Measurements from ENCODE around the gene PPP2R5C. TPM values are rescaled to one million over a fixed set of nuclear protein-coding genes. Genes with fewer than 3 reads are reported as not detected.

PPP2R5C gene
- total RNA-seq, 2 donors from 2014 or later = 282 to 355 TPM

- Mint-ChIP-seq H3K9me3 (no peaks in the 10 kb centered on the region), H3K27ac (peak overlapping the region in 1 of 2 donors; percentile 1), H3K36me3 (peaks cover 0 to 4% of the 10 kb centered on the region in 2 donors)
- no peak for DNase-seq (ENCODE audit: low spot score in 2 of 2)
- ATAC-seq = no peak
Measured at GRCh38 chr14:101922866-101923265, 161.4 kb downstream of the PPP2R5C start.

GRCh38 chr14:101925152-101925551, 163.6 kb downstream of the PPP2R5C start:
- no peak for DNase-seq (ENCODE audit: low spot score in 2 of 2)

GRCh38 chr14:101926085-101926484, 164.6 kb downstream of the PPP2R5C start:
- Mint-ChIP-seq H3K27ac (no peak overlapping the region), H3K36me3 (peaks cover 0 to 4% of the 10 kb centered on the region in 2 donors), H3K9me3 (no peaks in the 10 kb centered on the region)
- no peak for DNase-seq (ENCODE audit: low spot score in 2 of 2)
- no peak for ATAC-seq

More at GRCh38 chr14:101925152-101925551, 163.6 kb downstream of the PPP2R5C start:
- no peak for ATAC-seq
- H3K36me3 Mint-ChIP-seq = peaks cover 0 to 4% of the 10 kb centered on the region in 2 donors
- no peaks in the 10 kb centered on the region for H3K9me3 Mint-ChIP-seq
- H3K27ac Mint-ChIP-seq = peak overlapping the region in 1 of 2 donors; percentile 9

- peaks cover 0 to 4% of the 10 kb centered on the region in 2 donors for H3K36me3 Mint-ChIP-seq
- no peak overlapping the region for H3K27ac Mint-ChIP-seq
- no peak for ATAC-seq
- H3K9me3 Mint-ChIP-seq = no peaks in the 10 kb centered on the region
- no peak for DNase-seq (ENCODE audit: low spot score in 2 of 2)
Measured at GRCh38 chr14:101926620-101927019, 165.1 kb downstream of the PPP2R5C start.

- Mint-ChIP-seq H3K36me3 (peaks cover 0 to 4% of the 10 kb centered on the region in 2 donors), H3K27ac (peak overlapping the region in 1 of 2 donors; percentile 29), H3K9me3 (no peaks in the 10 kb centered on the region)
- ATAC-seq (peak in 1 of 2 donors; percentile 36), DNase-seq (ENCODE audit: low spot score in 2 of 2) (no peak)
Measured at GRCh38 chr14:101927859-101928258, 166.3 kb downstream of the PPP2R5C start.

- no peak for ATAC-seq
- DNase-seq (ENCODE audit: low spot score in 2 of 2) = no peak
- Mint-ChIP-seq H3K36me3 (peaks cover 0 to 4% of the 10 kb centered on the region in 2 donors), H3K9me3 (no peaks in the 10 kb centered on the region), H3K27ac (no peak overlapping the region)
Measured at GRCh38 chr14:101928415-101928841, 166.9 kb downstream of the PPP2R5C start.

- H3K9me3 Mint-ChIP-seq = no peaks in the 10 kb centered on the region
- no peak for DNase-seq (ENCODE audit: low spot score in 2 of 2)
- peaks cover 0 to 4% of the 10 kb centered on the region in 2 donors for H3K36me3 Mint-ChIP-seq
- peak overlapping the region in 1 of 2 donors; percentile 56 for H3K27ac Mint-ChIP-seq
- ATAC-seq = no peak
Measured at GRCh38 chr14:101929096-101929495, 167.6 kb downstream of the PPP2R5C start.

- no peak overlapping the region for H3K27ac Mint-ChIP-seq
- ATAC-seq = peak in 1 of 2 donors; percentile 10
- H3K36me3 Mint-ChIP-seq = peaks cover 0 to 4% of the 10 kb centered on the region in 2 donors
- DNase-seq (ENCODE audit: low spot score in 2 of 2) = no peak
- H3K9me3 Mint-ChIP-seq = no peaks in the 10 kb centered on the region
Measured at GRCh38 chr14:101929946-101930345, 168.4 kb downstream of the PPP2R5C start.

GRCh38 chr14:101932673-101933072, 171.2 kb downstream of the PPP2R5C start:
- DNase-seq (ENCODE audit: low spot score in 2 of 2) (no peak), ATAC-seq (no peak)
- Mint-ChIP-seq H3K27ac (peak overlapping the region; percentile 8 to 32), H3K9me3 (no peaks in the 10 kb centered on the region), H3K36me3 (peaks cover 0 to 4% of the 10 kb centered on the region in 2 donors)

GRCh38 chr14:101933209-101933608, 171.7 kb downstream of the PPP2R5C start:
- Mint-ChIP-seq H3K9me3 (no peaks in the 10 kb centered on the region), H3K27ac (no peak overlapping the region), H3K36me3 (peaks cover 0 to 4% of the 10 kb centered on the region in 2 donors)
- DNase-seq (ENCODE audit: low spot score in 2 of 2) = no peak
- ATAC-seq = peak in 1 of 2 donors; percentile 20

GRCh38 chr14:101934601-101935150, 173.2 kb downstream of the PPP2R5C start:
- Mint-ChIP-seq H3K36me3 (no peaks in the 10 kb centered on the region), H3K9me3 (no peaks in the 10 kb centered on the region), H3K27ac (no peak overlapping the region)
- no peak for ATAC-seq
- no peak for DNase-seq (ENCODE audit: low spot score in 2 of 2)

- no peaks in the 10 kb centered on the region for H3K36me3 Mint-ChIP-seq
- no peaks in the 10 kb centered on the region for H3K9me3 Mint-ChIP-seq
- DNase-seq (ENCODE audit: low spot score in 2 of 2) = no peak
- no peak overlapping the region for H3K27ac Mint-ChIP-seq
- no peak for ATAC-seq
Measured at GRCh38 chr14:101937926-101938767, 176.6 kb downstream of the PPP2R5C start.

- ATAC-seq (no peak), DNase-seq (ENCODE audit: low spot score in 2 of 2) (no peak)
- Mint-ChIP-seq H3K36me3 (no peaks in the 10 kb centered on the region), H3K9me3 (no peaks in the 10 kb centered on the region), H3K27ac (no peak overlapping the region)
Measured at GRCh38 chr14:101939646-101940170, 178.2 kb downstream of the PPP2R5C start.

GRCh38 chr14:101944451-101944850, 182.9 kb downstream of the PPP2R5C start:
- no peak overlapping the region for H3K27ac Mint-ChIP-seq
- DNase-seq (ENCODE audit: low spot score in 2 of 2) (no peak), ATAC-seq (no peak)
- H3K36me3 Mint-ChIP-seq = peaks cover 6 to 15% of the 10 kb centered on the region in 2 donors
- H3K9me3 Mint-ChIP-seq = no peaks in the 10 kb centered on the region

GRCh38 chr14:101945171-101945570, 183.7 kb downstream of the PPP2R5C start:
- DNase-seq (ENCODE audit: low spot score in 2 of 2) (no peak), ATAC-seq (no peak)
- no peaks in the 10 kb centered on the region for H3K9me3 Mint-ChIP-seq
- peaks cover 6 to 15% of the 10 kb centered on the region in 2 donors for H3K36me3 Mint-ChIP-seq
- peak overlapping the region in 1 of 2 donors; percentile 95 for H3K27ac Mint-ChIP-seq

GRCh38 chr14:101947577-101947903, 186.0 kb downstream of the PPP2R5C start:
- H3K27ac Mint-ChIP-seq = peak overlapping the region; percentile 95 to 98
- H3K9me3 Mint-ChIP-seq = no peaks in the 10 kb centered on the region
- peaks cover 6 to 15% of the 10 kb centered on the region in 2 donors for H3K36me3 Mint-ChIP-seq
- DNase-seq (ENCODE audit: low spot score in 2 of 2) (peak in 1 of 2 donors; percentile 32), ATAC-seq (peak; percentile 2 to 14)

- ATAC-seq = peak; percentile 96 to 97
- H3K9me3 Mint-ChIP-seq = no peaks in the 10 kb centered on the region
Measured at GRCh38 chr14:101947904-101948665, 186.6 kb downstream of the PPP2R5C start.

More at GRCh38 chr14:101947904-101948665, 186.6 kb downstream of the PPP2R5C start:
- Mint-ChIP-seq H3K27ac (peak overlapping the region; percentile 95 to 98), H3K36me3 (peaks cover 6 to 15% of the 10 kb centered on the region in 2 donors)
- DNase-seq (ENCODE audit: low spot score in 2 of 2) = peak; percentile 99 to 100

Measured in activated naive CD4-positive, alpha-beta T cell treated with anti-CD3 and anti-CD28 coated beads, Interleukin-2, amount 50 U/mL, for 72 hours (primary cell).